Loucy (cell line): Measurements from ENCODE around the gene B3GLCT.

Source experiments
- H2AFZ ChIP-seq: fragments of 200-600 bp; sonication (generic); 2 replicates; pipeline ENCODE4 v1.6.0; 2016; ENCODE audit warnings: antibody characterized with exemption, mild to moderate bottlenecking, low read length, moderate library complexity
- H3F3A ChIP-seq: fragments of 200-600 bp; 2 replicates; pipeline ENCODE4 v1.6.0; 2016; ENCODE audit warnings: antibody characterized with exemption, low read depth, mild to moderate bottlenecking
- H3K27me3 ChIP-seq: fragments of 200-600 bp; sonication (generic); 2 replicates; pipeline ENCODE4 v1.6.1; 2014; ENCODE audit warnings: low read length, mild to moderate bottlenecking; ENCODE audit not compliant: insufficient read depth, poor library complexity, severe bottlenecking
- H3K36me3 ChIP-seq: fragments of 200-600 bp; sonication (generic); 2 replicates; pipeline ENCODE4 v1.6.1; 2016; ENCODE audit warnings: low read length; ENCODE audit not compliant: insufficient read depth
- H3K4me1 ChIP-seq: fragments of 200-600 bp; sonication (generic); 2 replicates; pipeline ENCODE4 v1.5.1; 2014; ENCODE audit warnings: low read length, mild to moderate bottlenecking; ENCODE audit not compliant: insufficient read depth, poor library complexity, severe bottlenecking
- H3K4me2 ChIP-seq: fragments of 200-600 bp; sonication (generic); 2 replicates; pipeline ENCODE4 v1.6.0; 2014; ENCODE audit warnings: antibody characterized with exemption, low read length, low read depth, mild to moderate bottlenecking; ENCODE audit not compliant: poor library complexity, severe bottlenecking
- H3K4me3 ChIP-seq: fragments of 200-600 bp; sonication (generic); 2 replicates; pipeline ENCODE4 v1.5.1; 2014; ENCODE audit warnings: low read length, mild to moderate bottlenecking, mixed read lengths; ENCODE audit not compliant: poor library complexity, severe bottlenecking
- H3K79me2 ChIP-seq: fragments of 200-600 bp; sonication (generic); 2 replicates; pipeline ENCODE4 v1.6.1; 2014; ENCODE audit warnings: low read length; ENCODE audit not compliant: insufficient read depth
- H3K9ac ChIP-seq: fragments of 200-600 bp; sonication (generic); 2 replicates; pipeline ENCODE4 v1.6.0; 2014; ENCODE audit warnings: mild to moderate bottlenecking, low read depth, low read length, moderate library complexity; ENCODE audit not compliant: poor library complexity, severe bottlenecking
- H3K9me2 ChIP-seq: fragments of 200-600 bp; sonication (generic); replicated peaks from 2 replicates; pipeline ENCODE4 v1.6.1; 2016; ENCODE audit warnings: low read depth, low read length, mixed read lengths
- H3K9me3 ChIP-seq: fragments of 200-600 bp; sonication (generic); 2 replicates; pipeline ENCODE4 v1.6.1; 2014; ENCODE audit warnings: mild to moderate bottlenecking, antibody characterized with exemption, low read length, low read depth; ENCODE audit not compliant: insufficient read depth
- H4K20me1 ChIP-seq: fragments of 200-600 bp; sonication (generic); 2 replicates; pipeline ENCODE4 v1.6.0; 2014; ENCODE audit warnings: antibody characterized with exemption, low read length, mild to moderate bottlenecking; ENCODE audit not compliant: insufficient read depth, poor library complexity, severe bottlenecking
- CTCF ChIP-seq: fragments of 200-600 bp; sonication (generic); conservative IDR thresholded peaks from 2 replicates; pipeline ENCODE4 v1.5.1; 2014; ENCODE audit warnings: mild to moderate bottlenecking, antibody characterized with exemption, low read length
- EZH2phosphoT487 ChIP-seq: fragments of 200-600 bp; IDR thresholded peaks from 2 replicates; pipeline ENCODE4 v1.6.1; 2018; ENCODE audit warnings: antibody characterized with exemption, mild to moderate bottlenecking, moderate library complexity, borderline replicate concordance

The B3GLCT gene

DNA sequence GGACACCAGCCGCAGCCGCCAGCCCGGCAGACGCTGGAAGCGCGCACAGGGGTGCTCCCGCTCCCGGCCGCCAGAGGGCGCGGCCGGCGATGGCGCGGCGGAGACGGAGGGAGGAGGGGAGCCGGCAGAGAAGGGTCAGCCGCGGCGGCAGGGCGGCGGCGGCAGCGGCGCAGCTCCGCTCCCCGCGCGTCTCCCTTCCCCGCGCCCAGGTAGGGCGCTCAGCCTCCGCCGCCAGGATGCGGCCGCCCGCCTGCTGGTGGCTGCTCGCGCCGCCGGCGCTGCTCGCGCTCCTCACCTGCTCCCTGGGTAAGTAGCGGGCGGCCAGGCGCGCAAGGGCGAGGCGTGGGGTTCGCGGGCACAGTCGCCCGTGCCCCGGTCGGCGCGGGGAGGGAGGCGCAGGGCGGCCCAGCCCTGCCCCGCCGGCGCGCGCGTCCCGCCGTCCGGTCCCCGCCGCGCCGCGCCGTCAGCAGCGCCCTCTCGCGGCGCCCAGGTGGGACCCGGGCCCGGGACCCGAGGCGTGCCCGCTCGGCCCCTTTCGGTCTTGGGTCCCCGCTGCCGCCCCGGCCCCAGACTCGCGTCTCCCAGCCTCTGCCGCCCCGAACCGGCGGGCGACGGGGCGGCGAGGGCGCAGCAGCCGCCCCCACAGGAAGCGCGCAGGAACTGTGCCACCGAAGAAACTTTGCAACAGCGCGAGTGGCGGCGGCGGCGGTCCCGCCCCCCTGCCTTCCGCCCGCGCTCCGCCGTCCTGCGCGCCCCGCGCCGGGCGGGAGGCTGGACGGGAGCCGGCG is at the start of gene B3GLCT:
Gene B3GLCT, plus strand, starts transcription at position 127 of the 788 bp plus-strand sequence. Its CDS starts 110 bp downstream, at position 237.
- Histone ChIP-seq H3K79me2 (peaks cover 43% of the 10 kb centered on the region), H3K4me1 (peaks cover 46% of the 10 kb centered on the region), H3K9me2 (no peaks in the 10 kb centered on the region), H3F3A (peaks cover 4% of the 10 kb centered on the region; the same call in 1 of the 2 replicates), H3K9me3 (no peaks in the 10 kb centered on the region), H3K4me3 (peak within 1 kb of the TSS; percentile 84), H3K9ac (peak within 1 kb of the TSS; percentile 81), H3K4me2 (peak within 1 kb of the TSS; percentile 85), H3K27me3 (no peaks in the 10 kb centered on the region), H2AFZ (peak within 1 kb of the TSS; percentile 79), H3K36me3 (no peaks in the 10 kb centered on the region), H4K20me1 (no peaks in the 10 kb centered on the region)
- peak; percentile 59 for TF ChIP-seq CTCF
- TF ChIP-seq EZH2phosphoT487: no peak

DNA sequence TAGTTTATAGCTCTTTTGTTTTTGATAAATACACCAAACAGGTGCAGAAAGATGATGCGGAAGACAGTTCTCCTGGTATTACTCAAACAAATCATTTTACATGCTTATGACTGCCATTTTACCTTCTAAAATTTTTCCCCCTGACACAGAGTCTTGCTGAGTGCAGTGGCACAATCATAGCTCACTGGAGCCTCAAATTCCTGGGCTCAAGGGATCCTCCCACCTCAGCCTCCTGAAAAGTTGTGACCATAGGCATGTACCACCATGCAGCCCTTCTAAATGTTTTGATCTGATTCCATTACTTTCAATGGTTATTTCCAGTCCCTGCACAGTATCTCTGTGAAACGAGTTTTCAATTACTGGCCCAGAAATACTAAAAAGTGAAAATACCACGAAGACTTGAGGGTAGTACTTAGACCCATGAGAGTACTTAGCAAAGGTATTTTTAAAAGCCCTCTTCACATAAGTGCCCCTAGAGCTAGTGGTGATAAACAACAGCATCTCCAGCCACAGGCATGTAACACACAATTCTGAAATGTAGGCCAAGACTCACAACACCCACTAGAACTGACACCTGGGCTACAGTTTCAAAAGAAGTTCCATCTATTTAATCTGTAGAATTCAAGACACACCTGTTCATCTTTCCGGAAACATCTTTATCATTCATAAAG is 49.3 kb upstream of the B3GLCT start:
- Histone ChIP-seq H3K79me2 (peaks cover 21% of the 10 kb centered on the region), H4K20me1 (peaks cover 22% of the 10 kb centered on the region), H3K4me1 (peaks cover 8% of the 10 kb centered on the region), H3K9me3 (no peaks in the 10 kb centered on the region), H3K27me3 (no peaks in the 10 kb centered on the region), H3F3A (no peaks in the 10 kb centered on the region), H3K36me3 (peaks cover 98% of the 10 kb centered on the region), H3K9ac (no peak overlapping the region), H2AFZ (no peak overlapping the region), H3K4me3 (no peak overlapping the region), H3K4me2 (no peak overlapping the region), H3K9me2 (no peaks in the 10 kb centered on the region)
- TF ChIP-seq CTCF: no peak
- TF ChIP-seq EZH2phosphoT487: no peak

DNA sequence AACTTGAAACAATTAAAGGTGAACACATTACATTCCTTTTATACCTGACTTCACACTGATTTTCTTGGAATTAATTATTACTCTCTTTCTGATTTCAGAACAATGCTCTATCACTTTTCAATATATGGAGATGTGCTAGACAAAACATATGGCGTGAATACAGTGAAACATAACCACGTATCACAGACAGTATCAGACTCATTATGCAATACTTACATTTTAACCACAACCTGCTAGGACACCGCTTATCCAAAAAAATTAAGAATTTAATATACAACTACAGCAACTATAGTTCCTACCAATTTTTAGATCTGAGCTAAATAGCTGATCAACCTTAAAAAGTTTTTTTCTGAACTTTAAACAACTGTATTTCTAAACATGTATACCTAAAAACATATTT is 47.9 kb upstream of the B3GLCT start:
- Histone ChIP-seq H3K4me3 (no peak overlapping the region), H3K27me3 (no peaks in the 10 kb centered on the region), H3K4me2 (no peak overlapping the region), H3K79me2 (peaks cover 30% of the 10 kb centered on the region), H3K9ac (no peak overlapping the region), H3K9me3 (no peaks in the 10 kb centered on the region), H4K20me1 (peaks cover 22% of the 10 kb centered on the region), H3K9me2 (no peaks in the 10 kb centered on the region), H3K36me3 (peaks cover 90% of the 10 kb centered on the region), H2AFZ (no peak overlapping the region), H3K4me1 (peaks cover 11% of the 10 kb centered on the region), H3F3A (no peaks in the 10 kb centered on the region)
- no peak for TF ChIP-seq CTCF
- no peak for TF ChIP-seq EZH2phosphoT487
